ENCODE measurements around the gene UGT3A1.

DNA sequence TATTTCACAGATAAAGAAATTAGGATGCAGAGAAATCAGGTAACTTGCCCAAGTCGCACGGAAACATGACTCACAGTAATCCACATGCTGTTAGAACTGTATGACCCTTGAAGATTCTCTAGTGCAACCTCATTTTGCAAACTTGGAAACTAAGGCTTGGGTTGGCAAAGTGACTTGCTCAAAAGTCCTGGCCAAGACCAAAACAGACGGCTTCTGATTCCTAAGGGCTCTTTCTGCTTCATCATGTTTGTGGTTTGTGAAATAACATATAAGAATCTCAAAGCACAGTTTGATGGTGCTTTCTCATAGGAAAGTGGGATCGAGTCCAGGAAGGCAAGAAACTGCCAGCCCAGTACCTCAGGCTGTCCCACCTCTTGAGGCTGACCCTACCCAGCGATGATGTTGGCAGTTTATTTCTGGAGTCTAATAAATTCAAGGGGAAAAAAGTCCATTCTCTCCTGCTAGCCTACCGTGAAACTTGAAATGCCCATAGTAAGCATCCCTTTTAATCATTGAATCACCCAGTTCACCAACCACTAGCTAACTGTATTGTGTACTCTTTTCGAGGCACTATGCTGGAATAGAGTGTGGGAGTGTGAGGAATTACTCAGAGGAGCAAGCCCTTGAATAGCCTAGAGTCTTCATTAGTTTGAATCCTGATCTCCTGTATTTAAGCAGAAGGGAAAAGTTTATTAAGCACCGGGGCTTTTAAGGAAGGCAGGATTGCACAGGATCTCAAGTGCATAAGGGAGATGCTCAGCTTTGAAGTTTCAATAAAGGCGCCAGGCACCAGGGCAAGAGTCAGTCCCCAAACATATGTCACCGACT is 66.9 kb downstream of the UGT3A1 start:
- TF ChIP-seq, protein P1, sequence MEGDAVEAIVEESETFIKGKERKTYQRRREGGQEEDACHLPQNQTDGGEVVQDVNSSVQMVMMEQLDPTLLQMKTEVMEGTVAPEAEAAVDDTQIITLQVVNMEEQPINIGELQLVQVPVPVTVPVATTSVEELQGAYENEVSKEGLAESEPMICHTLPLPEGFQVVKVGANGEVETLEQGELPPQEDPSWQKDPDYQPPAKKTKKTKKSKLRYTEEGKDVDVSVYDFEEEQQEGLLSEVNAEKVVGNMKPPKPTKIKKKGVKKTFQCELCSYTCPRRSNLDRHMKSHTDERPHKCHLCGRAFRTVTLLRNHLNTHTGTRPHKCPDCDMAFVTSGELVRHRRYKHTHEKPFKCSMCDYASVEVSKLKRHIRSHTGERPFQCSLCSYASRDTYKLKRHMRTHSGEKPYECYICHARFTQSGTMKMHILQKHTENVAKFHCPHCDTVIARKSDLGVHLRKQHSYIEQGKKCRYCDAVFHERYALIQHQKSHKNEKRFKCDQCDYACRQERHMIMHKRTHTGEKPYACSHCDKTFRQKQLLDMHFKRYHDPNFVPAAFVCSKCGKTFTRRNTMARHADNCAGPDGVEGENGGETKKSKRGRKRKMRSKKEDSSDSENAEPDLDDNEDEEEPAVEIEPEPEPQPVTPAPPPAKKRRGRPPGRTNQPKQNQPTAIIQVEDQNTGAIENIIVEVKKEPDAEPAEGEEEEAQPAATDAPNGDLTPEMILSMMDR (IDR thresholded peaks at IDR 0.05): no peak
- no peak for TF ChIP-seq POLR2A (IDR thresholded peaks at IDR 0.05)
